Memory B cell (primary cell): ENCODE data around the gene RETREG1.
A peak's percentile ranks its signal among the peaks of the same experiment; 100 is the strongest.
"Not testable (repeated sequence)": the region's sequence is repeated elsewhere in the genome, so short reads cannot be mapped to it uniquely, and the experiment has no call there.

ENCODE experiments used
- ATAC-seq: fragments of 150-1000 bp; cut with Tn5 transposase; 2 replicates; pipeline ENCODE4 v1.10.0; 2021; ENCODE audit warnings: low read depth, mild to moderate bottlenecking, moderate library complexity
- DNase-seq, 2 donors: peaks; one replicate each; pipeline ENCODE4 v3.0.0; 2022; ENCODE audit warnings: low spot score in 2 of 2
- H3K27ac Mint-ChIP-seq: one replicate; pipeline ENCODE4 v1.8.0; 2022; ENCODE audit warnings: mild to moderate bottlenecking, moderate library complexity, mixed read lengths
- H3K27me3 Mint-ChIP-seq: one replicate; pipeline ENCODE4 v1.8.0; 2022; ENCODE audit warnings: mixed read lengths
- H3K36me3 Mint-ChIP-seq: one replicate; pipeline ENCODE4 v1.8.0; 2022; ENCODE audit warnings: mild to moderate bottlenecking, mixed read lengths
- H3K4me1 Mint-ChIP-seq: one replicate; pipeline ENCODE4 v1.8.0; 2022; ENCODE audit warnings: mixed read lengths
- H3K4me3 Mint-ChIP-seq: one replicate; pipeline ENCODE4 v1.8.0; 2022; ENCODE audit warnings: mild to moderate bottlenecking, moderate library complexity, mixed read lengths
- H3K9me3 Mint-ChIP-seq: one replicate; pipeline ENCODE4 v1.8.0; 2022; ENCODE audit warnings: mixed read lengths

Gene RETREG1

GRCh38 chr5:16628376-16628775 lies 11.6 kb upstream of the RETREG1 start:
- Mint-ChIP-seq H3K9me3 (peaks cover 6% of the 10 kb centered on the region), H3K27me3 (peaks cover 4% of the 10 kb centered on the region)

GRCh38 chr5:16626696-16627264 lies 10.0 kb upstream of the RETREG1 start:
- Mint-ChIP-seq H3K4me3 (no peak overlapping the region), H3K4me1 (peaks cover 3% of the 10 kb centered on the region), H3K36me3 (no peaks in the 10 kb centered on the region), H3K9me3 (peaks cover 4% of the 10 kb centered on the region), H3K27ac (no peak overlapping the region), H3K27me3 (peaks cover 4% of the 10 kb centered on the region)
- no peak for DNase-seq
- no peak for ATAC-seq

More at GRCh38 chr5:16628376-16628775, 11.6 kb upstream of the RETREG1 start:
- Mint-ChIP-seq H3K4me3 (no peak overlapping the region), H3K36me3 (no peaks in the 10 kb centered on the region), H3K27ac (no peak overlapping the region), H3K4me1 (peaks cover 3% of the 10 kb centered on the region)
- DNase-seq (no peak), ATAC-seq (no peak)

- DNase-seq = no peak
- no peak overlapping the region for H3K27ac Mint-ChIP-seq
- H3K4me1 Mint-ChIP-seq = peaks cover 3% of the 10 kb centered on the region
- H3K27me3 Mint-ChIP-seq = peaks cover 4% of the 10 kb centered on the region
- no peaks in the 10 kb centered on the region for H3K9me3 Mint-ChIP-seq
- H3K4me3 Mint-ChIP-seq = no peak overlapping the region
- no peaks in the 10 kb centered on the region for H3K36me3 Mint-ChIP-seq
- ATAC-seq = peak; percentile 59
Measured at GRCh38 chr5:16625096-16625495, 8.3 kb upstream of the RETREG1 start.

GRCh38 chr5:16619136-16619535 lies 2.3 kb upstream of the RETREG1 start:
- H3K27me3 Mint-ChIP-seq = peaks cover 4% of the 10 kb centered on the region
- H3K27ac Mint-ChIP-seq = no peak overlapping the region
- no peak overlapping the region for H3K4me3 Mint-ChIP-seq
- ATAC-seq (no peak), DNase-seq (no peak)
- H3K4me1 Mint-ChIP-seq = peaks cover 7% of the 10 kb centered on the region
- no peaks in the 10 kb centered on the region for H3K36me3 Mint-ChIP-seq
- H3K9me3 Mint-ChIP-seq = no peaks in the 10 kb centered on the region

- H3K9me3 Mint-ChIP-seq = no peaks in the 10 kb centered on the region
- no peak overlapping the region for H3K27ac Mint-ChIP-seq
- DNase-seq (no peak), ATAC-seq (no peak)
- no peak overlapping the region for H3K4me3 Mint-ChIP-seq
- no peaks in the 10 kb centered on the region for H3K36me3 Mint-ChIP-seq
- peaks cover 4% of the 10 kb centered on the region for H3K27me3 Mint-ChIP-seq
- peaks cover 7% of the 10 kb centered on the region for H3K4me1 Mint-ChIP-seq
Measured at GRCh38 chr5:16618138-16618897, 1.5 kb upstream of the RETREG1 start.

GRCh38 chr5:16617274-16617968 lies 624 bp upstream of the RETREG1 start:
- no peak overlapping the region for H3K27ac Mint-ChIP-seq
- ATAC-seq (peak; percentile 14), DNase-seq (peak in 1 of 2 donors; percentile 20)

GRCh38 chr5:16615741-16616535 lies 859 bp downstream of the RETREG1 start:
- Mint-ChIP-seq H3K9me3 (no peaks in the 10 kb centered on the region), H3K27ac (peak overlapping the region; percentile 76), H3K4me1 (peaks cover 7% of the 10 kb centered on the region), H3K4me3 (peak overlapping the region; percentile 90), H3K36me3 (peaks cover 3% of the 10 kb centered on the region), H3K27me3 (peaks cover 7% of the 10 kb centered on the region)
- DNase-seq (peak in 1 of 2 donors; percentile 13), ATAC-seq (no peak)

More at GRCh38 chr5:16617274-16617968, 624 bp upstream of the RETREG1 start:
- peaks cover 7% of the 10 kb centered on the region for H3K4me1 Mint-ChIP-seq
- no peak overlapping the region for H3K4me3 Mint-ChIP-seq
- peaks cover 4% of the 10 kb centered on the region for H3K27me3 Mint-ChIP-seq
- H3K36me3 Mint-ChIP-seq = no peaks in the 10 kb centered on the region
- no peaks in the 10 kb centered on the region for H3K9me3 Mint-ChIP-seq

GRCh38 chr5:16612007-16612406 lies 4.8 kb downstream of the RETREG1 start:
- H3K27me3 Mint-ChIP-seq = peaks cover 10% of the 10 kb centered on the region

GRCh38 chr5:16610896-16611295 lies 5.9 kb downstream of the RETREG1 start:
- peaks cover 11% of the 10 kb centered on the region for H3K36me3 Mint-ChIP-seq
- H3K4me3 Mint-ChIP-seq, H3K27ac Mint-ChIP-seq, DNase-seq, H3K4me1 Mint-ChIP-seq, H3K9me3 Mint-ChIP-seq, ATAC-seq: not testable (repeated sequence)
- peaks cover 11% of the 10 kb centered on the region for H3K27me3 Mint-ChIP-seq

More at GRCh38 chr5:16612007-16612406, 4.8 kb downstream of the RETREG1 start:
- peaks cover 5% of the 10 kb centered on the region for H3K36me3 Mint-ChIP-seq
- ATAC-seq (no peak), DNase-seq (no peak)
- H3K27ac Mint-ChIP-seq = no peak overlapping the region
- peaks cover 7% of the 10 kb centered on the region for H3K4me1 Mint-ChIP-seq
- no peak overlapping the region for H3K4me3 Mint-ChIP-seq
- H3K9me3 Mint-ChIP-seq = no peaks in the 10 kb centered on the region

- no peak for DNase-seq
- Mint-ChIP-seq H3K4me3 (no peak overlapping the region), H3K27me3 (peaks cover 7% of the 10 kb centered on the region), H3K4me1 (no peaks in the 10 kb centered on the region), H3K36me3 (peaks cover 11% of the 10 kb centered on the region), H3K9me3 (peaks cover 2% of the 10 kb centered on the region), H3K27ac (no peak overlapping the region)
- ATAC-seq = no peak
Measured at GRCh38 chr5:16609412-16609811, 7.4 kb downstream of the RETREG1 start.

GRCh38 chr5:16606628-16607027 lies 10.2 kb downstream of the RETREG1 start:
- Mint-ChIP-seq H3K27me3 (peaks cover 7% of the 10 kb centered on the region), H3K27ac (no peak overlapping the region), H3K9me3 (peaks cover 4% of the 10 kb centered on the region), H3K36me3 (peaks cover 16% of the 10 kb centered on the region), H3K4me3 (no peak overlapping the region), H3K4me1 (peaks cover 5% of the 10 kb centered on the region)
- no peak for DNase-seq
- no peak for ATAC-seq

- ATAC-seq (no peak), DNase-seq (no peak)
- Mint-ChIP-seq H3K36me3 (peaks cover 10% of the 10 kb centered on the region), H3K4me1 (peaks cover 8% of the 10 kb centered on the region), H3K27me3 (peaks cover 8% of the 10 kb centered on the region), H3K4me3 (no peak overlapping the region), H3K9me3 (peaks cover 4% of the 10 kb centered on the region), H3K27ac (no peak overlapping the region)
Measured at GRCh38 chr5:16603701-16604100, 13.1 kb downstream of the RETREG1 start.

- ATAC-seq = no peak
- Mint-ChIP-seq H3K27ac (no peak overlapping the region), H3K4me3 (no peak overlapping the region), H3K4me1 (peaks cover 8% of the 10 kb centered on the region), H3K27me3 (peaks cover 7% of the 10 kb centered on the region), H3K36me3 (peaks cover 10% of the 10 kb centered on the region), H3K9me3 (peaks cover 4% of the 10 kb centered on the region)
- no peak for DNase-seq
Measured at GRCh38 chr5:16603295-16603694, 13.5 kb downstream of the RETREG1 start.
